Thyroid gland (tissue), 4 donors: ENCODE data around the gene TMEM267. TPM values are rescaled to one million over a fixed set of nuclear protein-coding genes. Genes with fewer than 3 reads are reported as not detected.
"Not testable (repeated sequence)": the region's sequence is repeated elsewhere in the genome, so short reads cannot be mapped to it uniquely, and the experiment has no call there.

ENCODE experiments used
- DNase-seq, 2 donors: peaks; one replicate each; pipeline ENCODE4 v3.0.0-alpha.2; 2019
- H3K27ac ChIP-seq, 3 donors: fragments of 200-600 bp; sonication (generic); 1 replicate in 2 of 3; 2 replicates in 1 of 3; pipeline ENCODE4 v1.5.1; 2016 to 2019; ENCODE audit warnings: mild to moderate bottlenecking in 1 of 3, moderate library complexity in 1 of 3
- H3K27me3 ChIP-seq: fragments of 200-600 bp; sonication (generic); one replicate; pipeline ENCODE4 v1.5.1; 2019
- H3K36me3 ChIP-seq, 2 donors: fragments of 200-600 bp; sonication (generic); one replicate each; pipeline ENCODE4 v1.5.1; 2016 to 2019
- H3K4me1 ChIP-seq, 2 donors: fragments of 200-600 bp; sonication (generic); one replicate each; pipeline ENCODE4 v1.5.1; 2017 to 2019
- H3K4me3 ChIP-seq, 3 donors: fragments of 200-600 bp; sonication (generic); replicated peaks in 1 of 3; 1 replicate in 2 of 3; 2 replicates in 1 of 3; pipeline ENCODE4 v1.5.1; 2016; ENCODE audit warnings: mild to moderate bottlenecking in 1 of 3
- H3K9me3 ChIP-seq: fragments of 200-600 bp; sonication (generic); one replicate; pipeline ENCODE4 v1.5.1; 2017
- CTCF ChIP-seq, 6 experiments: fragments of 200-600 bp in 3 of 6; fragments of 450-650 bp in 3 of 6; sonication (generic) in 3 of 6; IDR thresholded peaks; one replicate each; pipeline ENCODE4 v1.5.1; 2016 to 2019; ENCODE audit warnings: antibody characterized with exemption in 6 of 6, mild to moderate bottlenecking in 2 of 6, inconsistent platforms in 1 of 6, moderate library complexity in 1 of 6
- POLR2A ChIP-seq, 2 donors: fragments of 450-650 bp; IDR thresholded peaks; one replicate each; pipeline ENCODE4 v1.6.1; 2017; ENCODE audit warnings: antibody characterized with exemption in 2 of 2, mild to moderate bottlenecking in 2 of 2, moderate library complexity in 1 of 2
- WGBS, 2 donors: methylation state at CpG; one replicate each; pipeline ENCODE4 v1.1.5; 2017; 5-methylcytosine and 5-hydroxymethylcytosine counted together
- intact Hi-C: fragments of 100-400 bp; cut with DNase I; formaldehyde crosslinking; loops from one replicate; pipeline ENCODE4 v1.15.1; 2023
- total RNA-seq, 4 donors: library from RNA; depleted of rRNA; stranded (reverse); fragments of >200 nt; gene quantifications; one replicate each; pipeline ENCODE4 v1.2.3, GENCODE V29; 2016

The TMEM267 gene
- total RNA-seq, 4 donors from 2014 or later: 24.6 to 40.4 (median 29.2) TPM

GRCh38 chr5:43461066-43461465, 22.6 kb downstream of the TMEM267 start:
- DNase-seq: peak; percentile 54 to 56
- Histone ChIP-seq H3K4me1 (peaks cover 12 to 18% of the 10 kb centered on the region in 2 donors), H3K36me3 (no peaks in the 10 kb centered on the region), H3K27me3 (no peaks in the 10 kb centered on the region), H3K4me3 (no peak overlapping the region), H3K9me3 (no peaks in the 10 kb centered on the region), H3K27ac (peak overlapping the region; percentile 39 to 76 (median 49))
- intact Hi-C loops: no loop called here
- 55 to 56% methylated on average over 1 of the region's 1 CpG for WGBS, 2 donors
- TF ChIP-seq CTCF (IDR thresholded peaks at IDR 0.05): no peak
- no peak for TF ChIP-seq POLR2A (IDR thresholded peaks at IDR 0.05)

- no peak for TF ChIP-seq POLR2A (IDR thresholded peaks at IDR 0.05)
- TF ChIP-seq CTCF (IDR thresholded peaks at IDR 0.05): no peak
- no peak for DNase-seq
These were observed 27.1 kb downstream of the TMEM267 start for GRCh38 chr5:43456556-43456955.

GRCh38 chr5:43441575-43441974, 42.1 kb downstream of the TMEM267 start:
- DNase-seq, H3K4me3 ChIP-seq, H3K27me3 ChIP-seq, H3K4me1 ChIP-seq, H3K9me3 ChIP-seq, H3K27ac ChIP-seq, intact Hi-C loops: not testable (repeated sequence)
- H3K36me3 ChIP-seq: peaks cover 0 to 15% of the 10 kb centered on the region in 2 donors

More at GRCh38 chr5:43456556-43456955, 27.1 kb downstream of the TMEM267 start:
- Histone ChIP-seq H3K27ac (no peak overlapping the region), H3K9me3 (no peaks in the 10 kb centered on the region), H3K27me3 (no peaks in the 10 kb centered on the region), H3K36me3 (no peaks in the 10 kb centered on the region), H3K4me1 (peaks cover under 1 to 7% of the 10 kb centered on the region in 2 donors), H3K4me3 (no peak overlapping the region)
- intact Hi-C loops: no loop called here
- WGBS, 2 donors: 94 to 95% methylated on average over 3 of the region's 3 CpGs

- intact Hi-C loops: no loop called here
- 45% methylated on average over 3 of the region's 3 CpGs for WGBS, 2 donors
- H3K27me3 ChIP-seq: no peaks in the 10 kb centered on the region
These were observed 46.5 kb downstream of the TMEM267 start for GRCh38 chr5:43437062-43437660.

GRCh38 chr5:43433382-43433781, 50.3 kb downstream of the TMEM267 start:
- Histone ChIP-seq H3K4me3 (no peak overlapping the region), H3K27ac (peak overlapping the region; percentile 82 to 95 (median 92)), H3K27me3 (no peaks in the 10 kb centered on the region), H3K4me1 (peaks cover 26 to 58% of the 10 kb centered on the region in 2 donors), H3K9me3 (no peaks in the 10 kb centered on the region), H3K36me3 (no peaks in the 10 kb centered on the region)
- intact Hi-C loops: no loop called here
- 66 to 67% methylated on average over 4 of the region's 4 CpGs for WGBS, 2 donors
- TF ChIP-seq POLR2A (IDR thresholded peaks at IDR 0.05) (no peak), CTCF (IDR thresholded peaks at IDR 0.05) (no peak)
- peak in 1 of 2 donors; percentile 42 for DNase-seq

More at GRCh38 chr5:43437062-43437660, 46.5 kb downstream of the TMEM267 start:
- no peak for DNase-seq
- peaks cover 15 to 26% of the 10 kb centered on the region in 2 donors for H3K4me1 ChIP-seq
- no peak overlapping the region for H3K27ac ChIP-seq
- TF ChIP-seq POLR2A (IDR thresholded peaks at IDR 0.05) (no peak), CTCF (IDR thresholded peaks at IDR 0.05) (no peak)
- H3K9me3 ChIP-seq: no peaks in the 10 kb centered on the region
- no peaks in the 10 kb centered on the region for H3K36me3 ChIP-seq
- no peak overlapping the region for H3K4me3 ChIP-seq
